Measurements from ENCODE around the gene TECRL.

DNA sequence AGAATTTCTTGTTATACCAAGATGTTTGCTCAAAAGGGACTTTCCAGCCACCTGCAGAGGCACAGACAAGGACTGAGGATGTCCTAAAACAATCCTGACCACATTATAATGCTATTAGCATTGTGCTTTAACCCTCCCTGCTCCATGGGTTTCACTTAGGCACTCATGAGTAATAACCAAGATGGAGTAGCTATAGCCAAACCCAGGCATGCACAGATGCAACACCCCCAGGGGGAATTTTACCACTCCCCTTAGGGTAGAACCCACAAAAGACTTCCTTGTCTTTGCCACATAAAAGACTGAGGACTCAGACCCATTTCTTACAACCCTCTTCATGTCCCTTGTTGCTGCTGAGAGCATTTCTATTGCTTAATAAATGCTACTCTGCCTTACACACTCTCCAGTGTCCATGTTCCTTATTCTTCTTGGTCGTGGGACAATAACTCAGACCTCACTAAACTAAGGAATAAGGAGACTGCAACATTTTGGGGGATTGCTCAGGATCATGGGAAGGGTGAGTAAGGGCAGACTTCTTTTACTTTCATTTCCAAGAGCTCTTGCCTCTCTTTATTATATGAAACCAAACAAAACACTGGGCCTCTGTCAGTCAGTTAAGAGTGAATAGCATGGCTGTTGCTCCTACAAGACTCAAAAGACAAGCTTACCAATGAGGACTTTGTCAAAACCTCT, 103.5 kb downstream of the TECRL start:
- TF ChIP-seq EZH2 (IDR thresholded peaks at IDR 0.05) (no peak), POLR2AphosphoS5 (IDR thresholded peaks at IDR 0.05; ENCODE audit: borderline replicate concordance, low read depth, low read length) (no peak), FOXP2 (optimal IDR thresholded peaks at IDR 0.05; ENCODE audit: control extremely low read depth, extremely low read length, insufficient read depth) (no peak)

All from SK-N-MC (cell line).